ENCODE results near the gene KCNQ1.
A peak's percentile ranks its signal among the peaks of the same experiment; 100 is the strongest.

Gene KCNQ1

GRCh38 chr11:2426221-2426620 lies 18.6 kb upstream of the KCNQ1 start:
- CTCF ChIA-PET, result interaction anchor here (1.3 to 10.3 kb wide), 4 partner anchors 105 to 461 kb away, joined by 3 to 185 read pairs (median 10); no protein-coding TSS in a partner anchor
- H3K4me1 Mint-ChIP-seq, result no peaks in the 10 kb centered on the region

GRCh38 chr11:2426826-2427521 lies 17.8 kb upstream of the KCNQ1 start:
- Mint-ChIP-seq H3K4me3 (no peak overlapping the region), H3K36me3 (no peaks in the 10 kb centered on the region), H3K9me3 (no peaks in the 10 kb centered on the region), H3K27me3 (no peaks in the 10 kb centered on the region), H3K27ac (no peak overlapping the region), H3K4me1 (no peaks in the 10 kb centered on the region)
- no peak for DNase-seq
- CTCF ChIA-PET, result interaction anchor here (0.8 to 10.3 kb wide), 10 partner anchors 57 to 664 kb away, joined by 3 to 185 read pairs (median 4); no protein-coding TSS in a partner anchor

More at GRCh38 chr11:2426221-2426620, 18.6 kb upstream of the KCNQ1 start:
- DNase-seq, result no peak
- H3K27me3 Mint-ChIP-seq, result no peaks in the 10 kb centered on the region
- no peaks in the 10 kb centered on the region for H3K9me3 Mint-ChIP-seq
- no peak overlapping the region for H3K4me3 Mint-ChIP-seq
- H3K27ac Mint-ChIP-seq, result no peak overlapping the region
- no peaks in the 10 kb centered on the region for H3K36me3 Mint-ChIP-seq

GRCh38 chr11:2427721-2428321 lies 17.0 kb upstream of the KCNQ1 start:
- no peaks in the 10 kb centered on the region for H3K4me1 Mint-ChIP-seq
- H3K27me3 Mint-ChIP-seq, result no peaks in the 10 kb centered on the region
- no peak for DNase-seq
- CTCF ChIA-PET, result interaction anchor here (0.8 to 10.3 kb wide), 9 partner anchors 56 to 663 kb away, joined by 3 to 185 read pairs (median 4); no protein-coding TSS in a partner anchor
- no peaks in the 10 kb centered on the region for H3K36me3 Mint-ChIP-seq
- H3K4me3 Mint-ChIP-seq, result no peak overlapping the region
- no peak overlapping the region for H3K27ac Mint-ChIP-seq
- no peaks in the 10 kb centered on the region for H3K9me3 Mint-ChIP-seq

GRCh38 chr11:2428322-2428795 lies 16.4 kb upstream of the KCNQ1 start:
- no peaks in the 10 kb centered on the region for H3K9me3 Mint-ChIP-seq
- H3K36me3 Mint-ChIP-seq, result no peaks in the 10 kb centered on the region
- H3K4me3 Mint-ChIP-seq, result no peak overlapping the region
- peak; percentile 87 for DNase-seq
- no peaks in the 10 kb centered on the region for H3K27me3 Mint-ChIP-seq
- CTCF ChIA-PET, result interaction anchor here (0.8 to 10.3 kb wide), 4 partner anchors 98 to 663 kb away, joined by 4 to 185 read pairs (median 6); no protein-coding TSS in a partner anchor
- H3K4me1 Mint-ChIP-seq, result no peaks in the 10 kb centered on the region
- H3K27ac Mint-ChIP-seq, result no peak overlapping the region

- Mint-ChIP-seq H3K36me3 (no peaks in the 10 kb centered on the region), H3K9me3 (no peaks in the 10 kb centered on the region), H3K27ac (no peak overlapping the region), H3K27me3 (no peaks in the 10 kb centered on the region), H3K4me3 (no peak overlapping the region), H3K4me1 (no peaks in the 10 kb centered on the region)
- DNase-seq, result no peak
- CTCF ChIA-PET, result interaction anchor here (0.6 to 1.2 kb wide), 2 partner anchors 74 to 99 kb away, joined by 3 read pairs; no protein-coding TSS in a partner anchor
Measured at GRCh38 chr11:2431395-2431794, 13.4 kb upstream of the KCNQ1 start.

- no peaks in the 10 kb centered on the region for H3K4me1 Mint-ChIP-seq
- H3K27me3 Mint-ChIP-seq, result peaks cover 5% of the 10 kb centered on the region
- H3K36me3 Mint-ChIP-seq, result no peaks in the 10 kb centered on the region
- no peak overlapping the region for H3K4me3 Mint-ChIP-seq
- CTCF ChIA-PET, result interaction anchor here (0.9 to 1.2 kb wide), 2 partner anchors 99 to 456 kb away, joined by 3 to 4 read pairs; no protein-coding TSS in a partner anchor
- H3K9me3 Mint-ChIP-seq, result no peaks in the 10 kb centered on the region
- DNase-seq, result no peak
- no peak overlapping the region for H3K27ac Mint-ChIP-seq
Measured at GRCh38 chr11:2432171-2432621, 12.6 kb upstream of the KCNQ1 start.

- no peaks in the 10 kb centered on the region for H3K36me3 Mint-ChIP-seq
- H3K27me3 Mint-ChIP-seq, result peaks cover 9% of the 10 kb centered on the region
- no peak overlapping the region for H3K4me3 Mint-ChIP-seq
- CTCF ChIA-PET, result interaction anchor here (0.9 kb wide), 1 partner anchor 455 kb away, joined by 4 read pairs; no protein-coding TSS in a partner anchor
- no peaks in the 10 kb centered on the region for H3K9me3 Mint-ChIP-seq
- no peak overlapping the region for H3K27ac Mint-ChIP-seq
- no peak for DNase-seq
- H3K4me1 Mint-ChIP-seq, result no peaks in the 10 kb centered on the region
Measured at GRCh38 chr11:2432628-2433071, 12.2 kb upstream of the KCNQ1 start.

GRCh38 chr11:2433106-2433925 lies 11.5 kb upstream of the KCNQ1 start:
- Mint-ChIP-seq H3K4me1 (no peaks in the 10 kb centered on the region), H3K27me3 (peaks cover 12% of the 10 kb centered on the region), H3K9me3 (no peaks in the 10 kb centered on the region), H3K27ac (no peak overlapping the region), H3K4me3 (no peak overlapping the region), H3K36me3 (no peaks in the 10 kb centered on the region)
- DNase-seq, result no peak
- CTCF ChIA-PET, result no interaction called here

GRCh38 chr11:2434008-2434407 lies 10.8 kb upstream of the KCNQ1 start:
- Mint-ChIP-seq H3K36me3 (no peaks in the 10 kb centered on the region), H3K9me3 (no peaks in the 10 kb centered on the region), H3K4me1 (no peaks in the 10 kb centered on the region), H3K27me3 (peaks cover 12% of the 10 kb centered on the region), H3K27ac (no peak overlapping the region), H3K4me3 (no peak overlapping the region)
- no peak for DNase-seq
- CTCF ChIA-PET, result no interaction called here

- H3K27me3 Mint-ChIP-seq, result peaks cover 12% of the 10 kb centered on the region
- H3K4me1 Mint-ChIP-seq, result no peaks in the 10 kb centered on the region
- no peaks in the 10 kb centered on the region for H3K36me3 Mint-ChIP-seq
- no peaks in the 10 kb centered on the region for H3K9me3 Mint-ChIP-seq
- no peak overlapping the region for H3K4me3 Mint-ChIP-seq
- no peak for DNase-seq
- no peak overlapping the region for H3K27ac Mint-ChIP-seq
- CTCF ChIA-PET, result no interaction called here
Measured at GRCh38 chr11:2434506-2435255, 10.1 kb upstream of the KCNQ1 start.

GRCh38 chr11:2435288-2436012 lies 9.4 kb upstream of the KCNQ1 start:
- DNase-seq, result no peak
- CTCF ChIA-PET, result no interaction called here
- Mint-ChIP-seq H3K9me3 (no peaks in the 10 kb centered on the region), H3K36me3 (no peaks in the 10 kb centered on the region), H3K4me1 (no peaks in the 10 kb centered on the region), H3K4me3 (no peak overlapping the region), H3K27ac (no peak overlapping the region), H3K27me3 (peaks cover 16% of the 10 kb centered on the region)

- CTCF ChIA-PET, result interaction anchor here (1.4 kb wide), 1 partner anchor 95 kb away, joined by 5 read pairs; no protein-coding TSS in a partner anchor
- H3K9me3 Mint-ChIP-seq, result no peaks in the 10 kb centered on the region
- H3K4me1 Mint-ChIP-seq, result no peaks in the 10 kb centered on the region
- peaks cover 22% of the 10 kb centered on the region for H3K27me3 Mint-ChIP-seq
- DNase-seq, result no peak
- no peak overlapping the region for H3K4me3 Mint-ChIP-seq
- H3K36me3 Mint-ChIP-seq, result no peaks in the 10 kb centered on the region
- no peak overlapping the region for H3K27ac Mint-ChIP-seq
Measured at GRCh38 chr11:2436013-2436520, 8.7 kb upstream of the KCNQ1 start.

Measured in activated naive CD4-positive, alpha-beta T cell treated with anti-CD3 and anti-CD28 coated beads, Interleukin-2, amount 10 ng/mL, durations not matched to agents 7 days and 5 days (primary cell).